HEK293 (cell line): ENCODE measurements around the gene RPIA.

Experiments
- CTCF ChIA-PET: fragments of 350-600 bp; formaldehyde crosslinking; extraction: SDS; loops from one replicate; lab custom pipeline; 2021; ENCODE audit warnings: antibody characterized with exemption; lab: Yijun Ruan, JAX
- POLR2A ChIA-PET: fragments of 300-600 bp; formaldehyde crosslinking; extraction: SDS; loops from one replicate; lab custom pipeline; 2020; ENCODE audit warnings: antibody characterized with exemption, inconsistent platforms; lab: Yijun Ruan, JAX
- H3K27ac ChIP-seq: fragments of 200-500 bp; sonication (Bioruptor generic); 2 replicates; pipeline ENCODE4 v1.5.1; 2014; ENCODE audit warnings: low read depth, low read length, control low read depth, inconsistent platforms; ENCODE audit errors: extremely low read depth
- H3K36me3 ChIP-seq, 2 experiments: fragments of 200-500 bp in 1 of 2; sonication (Bioruptor generic) in 1 of 2; 1 replicate in 1 of 2; 2 replicates in 1 of 2; pipeline ENCODE4 v1.5.1; 2014 to 2017; ENCODE audit warnings: inconsistent platforms in 2 of 2, low read length in 2 of 2; ENCODE audit not compliant: control insufficient read depth in 2 of 2, insufficient read depth in 1 of 2
- H3K4me1 ChIP-seq: fragments of 200-500 bp; sonication (Bioruptor generic); 2 replicates; pipeline ENCODE4 v1.5.1; 2014; ENCODE audit warnings: mild to moderate bottlenecking, low read length, inconsistent platforms; ENCODE audit not compliant: control insufficient read depth, insufficient read depth
- H3K4me3 ChIP-seq: 2 replicates; pipeline ENCODE4 v1.5.1; 2011; ENCODE audit warnings: low read depth, mild to moderate bottlenecking, control low read depth, low read length, moderate library complexity
- H3K9me3 ChIP-seq: fragments of 200-500 bp; sonication (Bioruptor generic); 2 replicates; pipeline ENCODE4 v1.5.1; 2014; ENCODE audit warnings: low read depth, low read length, inconsistent platforms; ENCODE audit not compliant: control insufficient read depth, insufficient read depth
- BCL11B ChIP-seq: fragments of 450-650 bp; formaldehyde crosslinking; IDR thresholded peaks from 2 replicates; pipeline ENCODE4 v1.5.1; 2016; ENCODE audit warnings: low read depth, missing biosample characterization, missing genetic modification characterization
- GLIS1 ChIP-seq: fragments of 450-650 bp; formaldehyde crosslinking; IDR thresholded peaks from 2 replicates; pipeline ENCODE4 v1.5.1; 2016; ENCODE audit warnings: missing biosample characterization, missing genetic modification characterization
- KLF9 ChIP-seq: fragments of 450-650 bp; formaldehyde crosslinking; IDR thresholded peaks from 2 replicates; pipeline ENCODE4 v1.5.1; 2016; ENCODE audit warnings: missing biosample characterization, missing genetic modification characterization, low read depth
- MYNN ChIP-seq: fragments of 450-650 bp; formaldehyde crosslinking; IDR thresholded peaks from 2 replicates; pipeline ENCODE4 v1.5.1; 2016; ENCODE audit warnings: missing biosample characterization, missing genetic modification characterization, borderline replicate concordance
- SCRT2 ChIP-seq: fragments of 450-650 bp; formaldehyde crosslinking; IDR thresholded peaks from 2 replicates; pipeline ENCODE4 v1.5.1; 2016; ENCODE audit warnings: missing biosample characterization, missing genetic modification characterization
- SETDB1 ChIP-seq: IDR thresholded peaks from one replicate; pipeline ENCODE4 v1.6.1; 2017; ENCODE audit warnings: mild to moderate bottlenecking, low read length, moderate library complexity, mixed read lengths; ENCODE audit not compliant: insufficient read length
- SP7 ChIP-seq: fragments of 450-650 bp; formaldehyde crosslinking; IDR thresholded peaks from 2 replicates; pipeline ENCODE4 v1.5.1; 2016; ENCODE audit warnings: missing biosample characterization, missing genetic modification characterization
- TRIM28 ChIP-seq: IDR thresholded peaks from 2 replicates; pipeline ENCODE4 v1.6.1; 2011; ENCODE audit warnings: low read length, control low read depth, borderline replicate concordance
- ZNF157 ChIP-seq: fragments of 450-650 bp; formaldehyde crosslinking; IDR thresholded peaks from 2 replicates; pipeline ENCODE4 v1.5.1; 2016; ENCODE audit warnings: missing biosample characterization, missing genetic modification characterization
- ZNF174 ChIP-seq: fragments of 450-650 bp; formaldehyde crosslinking; IDR thresholded peaks from 2 replicates; pipeline ENCODE4 v1.5.0; 2017; ENCODE audit warnings: missing biosample characterization, mild to moderate bottlenecking, missing genetic modification characterization
- ZNF23 ChIP-seq: fragments of 450-650 bp; formaldehyde crosslinking; IDR thresholded peaks from 2 replicates; pipeline ENCODE4 v1.5.1; 2016; ENCODE audit warnings: missing biosample characterization, missing genetic modification characterization, borderline replicate concordance
- ZNF501 ChIP-seq: fragments of 450-650 bp; formaldehyde crosslinking; IDR thresholded peaks from 2 replicates; pipeline ENCODE4 v1.5.1; 2016; ENCODE audit warnings: missing biosample characterization, missing genetic modification characterization
- ZNF529 ChIP-seq: fragments of 450-650 bp; formaldehyde crosslinking; IDR thresholded peaks from 2 replicates; pipeline ENCODE4 v1.5.1; 2017; ENCODE audit warnings: missing genetic modification characterization, missing biosample characterization; ENCODE audit not compliant: insufficient replicate concordance
- ZNF785 ChIP-seq: fragments of 450-650 bp; formaldehyde crosslinking; IDR thresholded peaks from 2 replicates; pipeline ENCODE4 v1.5.1; 2016; ENCODE audit warnings: missing biosample characterization, missing genetic modification characterization
- ZXDB ChIP-seq: fragments of 450-650 bp; formaldehyde crosslinking; IDR thresholded peaks from 2 replicates; pipeline ENCODE4 v1.5.1; 2016; ENCODE audit warnings: missing biosample characterization, missing genetic modification characterization
- TF ChIP-seq, protein P1 (sequence below): fragments of 450-650 bp; formaldehyde crosslinking; IDR thresholded peaks from 2 replicates; pipeline ENCODE4 v1.5.1; 2016; ENCODE audit warnings: missing biosample characterization, missing genetic modification characterization, borderline replicate concordance
- TF ChIP-seq, protein P2 (sequence below): fragments of 450-650 bp; formaldehyde crosslinking; IDR thresholded peaks from 2 replicates; pipeline ENCODE4 v1.5.1; 2017; ENCODE audit warnings: missing biosample characterization, missing genetic modification characterization
- TF ChIP-seq, protein P3 (sequence below): fragments of 450-650 bp; formaldehyde crosslinking; IDR thresholded peaks from 2 replicates; pipeline ENCODE4 v1.5.1; 2016; ENCODE audit warnings: missing biosample characterization, missing genetic modification characterization
- TF ChIP-seq, protein P4 (sequence below): fragments of 450-650 bp; formaldehyde crosslinking; IDR thresholded peaks from 2 replicates; pipeline ENCODE4 v1.5.1; 2016; ENCODE audit warnings: missing biosample characterization, missing genetic modification characterization

Gene RPIA

DNA sequence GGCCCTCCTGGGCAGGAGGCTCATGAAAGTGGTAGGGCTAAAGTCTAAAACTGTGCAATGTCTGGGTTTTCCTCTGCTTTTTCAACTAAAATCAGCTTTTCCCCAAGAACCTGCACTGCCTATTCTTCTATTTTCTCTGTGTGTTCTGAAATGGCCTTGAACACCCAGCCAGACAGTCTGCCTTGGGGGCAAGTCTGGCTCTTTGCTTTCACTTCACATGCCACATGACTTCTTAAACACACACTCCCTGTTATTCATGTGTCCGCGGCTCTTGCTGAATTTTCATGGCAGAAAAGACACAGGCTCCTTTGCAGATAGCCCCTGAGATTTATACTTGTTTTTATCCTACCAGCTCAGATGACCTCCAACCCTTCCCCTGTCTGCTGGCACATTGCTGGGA, 10.6 kb upstream of the RPIA start (continued):
- TF ChIP-seq, protein P1, sequence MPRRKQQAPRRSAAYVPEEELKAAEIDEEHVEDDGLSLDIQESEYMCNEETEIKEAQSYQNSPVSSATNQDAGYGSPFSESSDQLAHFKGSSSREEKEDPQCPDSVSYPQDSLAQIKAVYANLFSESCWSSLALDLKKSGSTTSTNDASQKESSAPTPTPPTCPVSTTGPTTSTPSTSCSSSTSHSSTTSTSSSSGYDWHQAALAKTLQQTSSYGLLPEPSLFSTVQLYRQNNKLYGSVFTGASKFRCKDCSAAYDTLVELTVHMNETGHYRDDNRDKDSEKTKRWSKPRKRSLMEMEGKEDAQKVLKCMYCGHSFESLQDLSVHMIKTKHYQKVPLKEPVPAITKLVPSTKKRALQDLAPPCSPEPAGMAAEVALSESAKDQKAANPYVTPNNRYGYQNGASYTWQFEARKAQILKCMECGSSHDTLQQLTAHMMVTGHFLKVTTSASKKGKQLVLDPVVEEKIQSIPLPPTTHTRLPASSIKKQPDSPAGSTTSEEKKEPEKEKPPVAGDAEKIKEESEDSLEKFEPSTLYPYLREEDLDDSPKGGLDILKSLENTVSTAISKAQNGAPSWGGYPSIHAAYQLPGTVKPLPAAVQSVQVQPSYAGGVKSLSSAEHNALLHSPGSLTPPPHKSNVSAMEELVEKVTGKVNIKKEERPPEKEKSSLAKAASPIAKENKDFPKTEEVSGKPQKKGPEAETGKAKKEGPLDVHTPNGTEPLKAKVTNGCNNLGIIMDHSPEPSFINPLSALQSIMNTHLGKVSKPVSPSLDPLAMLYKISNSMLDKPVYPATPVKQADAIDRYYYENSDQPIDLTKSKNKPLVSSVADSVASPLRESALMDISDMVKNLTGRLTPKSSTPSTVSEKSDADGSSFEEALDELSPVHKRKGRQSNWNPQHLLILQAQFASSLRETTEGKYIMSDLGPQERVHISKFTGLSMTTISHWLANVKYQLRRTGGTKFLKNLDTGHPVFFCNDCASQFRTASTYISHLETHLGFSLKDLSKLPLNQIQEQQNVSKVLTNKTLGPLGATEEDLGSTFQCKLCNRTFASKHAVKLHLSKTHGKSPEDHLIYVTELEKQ (tag by site-specific recombination) = no peak
- TF ChIP-seq ZNF157 (tag by site-specific recombination) (no peak), SCRT2 (tag by site-specific recombination) (no peak), BCL11B (tag by site-specific recombination) (no peak), ZXDB (tag by site-specific recombination) (no peak), SP7 (tag by site-specific recombination) (no peak)
- TF ChIP-seq, protein P2, sequence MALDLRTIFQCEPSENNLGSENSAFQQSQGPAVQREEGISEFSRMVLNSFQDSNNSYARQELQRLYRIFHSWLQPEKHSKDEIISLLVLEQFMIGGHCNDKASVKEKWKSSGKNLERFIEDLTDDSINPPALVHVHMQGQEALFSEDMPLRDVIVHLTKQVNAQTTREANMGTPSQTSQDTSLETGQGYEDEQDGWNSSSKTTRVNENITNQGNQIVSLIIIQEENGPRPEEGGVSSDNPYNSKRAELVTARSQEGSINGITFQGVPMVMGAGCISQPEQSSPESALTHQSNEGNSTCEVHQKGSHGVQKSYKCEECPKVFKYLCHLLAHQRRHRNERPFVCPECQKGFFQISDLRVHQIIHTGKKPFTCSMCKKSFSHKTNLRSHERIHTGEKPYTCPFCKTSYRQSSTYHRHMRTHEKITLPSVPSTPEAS (tag by site-specific recombination) = no peak

DNA sequence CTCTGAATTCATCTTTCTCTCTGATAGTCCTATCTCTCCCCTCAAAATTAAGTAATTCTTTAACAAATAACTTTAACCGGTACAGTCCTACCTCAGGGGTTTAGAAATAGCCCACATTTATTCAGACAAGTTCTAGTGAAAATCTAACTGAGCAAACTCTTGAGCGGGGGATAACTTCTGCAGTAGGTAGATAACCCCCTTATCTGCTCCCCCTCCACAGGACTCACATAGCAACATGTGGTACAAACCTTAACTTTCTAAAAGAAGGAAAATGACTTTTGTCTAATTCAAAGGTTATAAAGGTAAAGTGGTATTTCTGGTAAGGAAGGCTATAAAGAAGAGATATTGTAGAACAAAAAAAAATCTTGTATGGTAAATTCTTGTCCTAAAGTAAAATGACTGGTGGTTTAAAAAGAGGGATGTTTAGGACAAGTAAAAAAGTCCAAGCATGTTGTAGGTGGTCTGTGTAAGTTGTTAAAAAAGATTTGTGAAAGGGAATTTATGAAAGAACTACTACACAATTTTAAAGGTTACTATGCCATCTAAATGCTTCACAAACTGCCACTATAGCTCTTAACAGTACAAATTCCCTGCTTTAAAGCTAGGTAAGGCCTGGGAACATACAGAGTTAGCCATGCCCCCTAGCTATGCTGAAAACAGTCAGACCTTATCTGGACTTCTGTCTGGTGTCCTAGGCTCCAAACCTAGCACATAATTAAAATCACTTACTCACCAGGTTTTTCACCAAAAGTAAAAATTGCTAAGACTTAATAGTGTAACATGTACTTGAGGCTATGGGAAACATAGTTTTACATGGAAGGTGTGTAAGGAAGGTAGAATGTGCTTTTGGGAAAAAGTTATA, 8.1 kb upstream of the RPIA start:
- TF ChIP-seq ZNF529 (tag by site-specific recombination) (peak; percentile 6), TRIM28 (peak; percentile 95; the same call in 1 of the 2 replicates), SETDB1 (peak; percentile 100), ZNF785 (no peak), ZNF501 (tag by site-specific recombination) (no peak), ZNF23 (tag by site-specific recombination) (no peak), MYNN (no peak), GLIS1 (tag by site-specific recombination) (no peak), ZNF174 (no peak), KLF9 (tag by site-specific recombination) (no peak)
- TF ChIP-seq, protein P3, sequence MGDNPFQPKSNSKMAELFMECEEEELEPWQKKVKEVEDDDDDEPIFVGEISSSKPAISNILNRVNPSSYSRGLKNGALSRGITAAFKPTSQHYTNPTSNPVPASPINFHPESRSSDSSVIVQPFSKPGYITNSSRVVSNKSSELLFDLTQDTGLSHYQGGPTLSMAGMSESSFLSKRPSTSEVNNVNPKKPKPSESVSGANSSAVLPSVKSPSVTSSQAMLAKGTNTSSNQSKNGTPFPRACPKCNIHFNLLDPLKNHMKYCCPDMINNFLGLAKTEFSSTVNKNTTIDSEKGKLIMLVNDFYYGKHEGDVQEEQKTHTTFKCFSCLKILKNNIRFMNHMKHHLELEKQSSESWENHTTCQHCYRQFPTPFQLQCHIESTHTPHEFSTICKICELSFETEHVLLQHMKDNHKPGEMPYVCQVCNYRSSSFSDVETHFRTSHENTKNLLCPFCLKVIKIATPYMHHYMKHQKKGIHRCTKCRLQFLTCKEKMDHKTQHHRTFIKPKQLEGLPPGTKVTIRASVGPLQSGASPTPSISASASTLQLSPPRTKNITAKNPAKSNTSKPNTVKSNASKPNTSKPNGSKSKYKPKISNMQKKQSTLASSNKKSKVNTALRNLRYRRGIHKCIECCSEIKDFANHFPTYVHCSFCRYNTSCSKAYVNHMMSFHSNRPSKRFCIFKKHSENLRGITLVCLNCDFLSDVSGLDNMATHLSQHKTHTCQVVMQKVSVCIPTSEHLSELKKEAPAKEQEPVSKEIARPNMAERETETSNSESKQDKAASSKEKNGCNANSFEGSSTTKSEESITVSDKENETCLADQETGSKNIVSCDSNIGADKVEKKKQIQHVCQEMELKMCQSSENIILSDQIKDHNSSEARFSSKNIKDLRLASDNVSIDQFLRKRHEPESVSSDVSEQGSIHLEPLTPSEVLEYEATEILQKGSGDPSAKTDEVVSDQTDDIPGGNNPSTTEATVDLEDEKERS (tag by site-specific recombination) = 0 out of 2 replicates have a peak, but pooled peaks have one; percentile 16
- TF ChIP-seq, protein P4, sequence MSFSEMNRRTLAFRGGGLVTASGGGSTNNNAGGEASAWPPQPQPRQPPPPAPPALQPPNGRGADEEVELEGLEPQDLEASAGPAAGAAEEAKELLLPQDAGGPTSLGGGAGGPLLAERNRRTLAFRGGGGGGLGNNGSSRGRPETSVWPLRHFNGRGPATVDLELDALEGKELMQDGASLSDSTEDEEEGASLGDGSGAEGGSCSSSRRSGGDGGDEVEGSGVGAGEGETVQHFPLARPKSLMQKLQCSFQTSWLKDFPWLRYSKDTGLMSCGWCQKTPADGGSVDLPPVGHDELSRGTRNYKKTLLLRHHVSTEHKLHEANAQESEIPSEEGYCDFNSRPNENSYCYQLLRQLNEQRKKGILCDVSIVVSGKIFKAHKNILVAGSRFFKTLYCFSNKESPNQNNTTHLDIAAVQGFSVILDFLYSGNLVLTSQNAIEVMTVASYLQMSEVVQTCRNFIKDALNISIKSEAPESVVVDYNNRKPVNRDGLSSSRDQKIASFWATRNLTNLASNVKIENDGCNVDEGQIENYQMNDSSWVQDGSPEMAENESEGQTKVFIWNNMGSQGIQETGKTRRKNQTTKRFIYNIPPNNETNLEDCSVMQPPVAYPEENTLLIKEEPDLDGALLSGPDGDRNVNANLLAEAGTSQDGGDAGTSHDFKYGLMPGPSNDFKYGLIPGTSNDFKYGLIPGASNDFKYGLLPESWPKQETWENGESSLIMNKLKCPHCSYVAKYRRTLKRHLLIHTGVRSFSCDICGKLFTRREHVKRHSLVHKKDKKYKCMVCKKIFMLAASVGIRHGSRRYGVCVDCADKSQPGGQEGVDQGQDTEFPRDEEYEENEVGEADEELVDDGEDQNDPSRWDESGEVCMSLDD (tag by site-specific recombination) = no peak
- Histone ChIP-seq H3K27ac (no peak overlapping the region), H3K36me3 (no peaks in the 10 kb centered on the region), H3K4me3 (no peak overlapping the region), H3K4me1 (no peaks in the 10 kb centered on the region), H3K9me3 (no peaks in the 10 kb centered on the region)
- CTCF ChIA-PET = interaction anchor here (1.0 kb wide), 1 partner anchor 12 kb away, joined by 3 read pairs; no protein-coding TSS in a partner anchor
- POLR2A ChIA-PET = no interaction called here
